HEK293T (cell line): ENCODE measurements around the gene HIVEP3.
A peak's percentile ranks its signal among the peaks of the same experiment; 100 is the strongest.

Source experiments
- CTCF ChIA-PET: fragments of 350-600 bp; formaldehyde crosslinking; extraction: SDS; loops from one replicate; lab custom pipeline; 2021; ENCODE audit warnings: antibody characterized with exemption, inconsistent platforms; lab: Yijun Ruan, JAX
- POLR2A ChIA-PET: fragments of 350-600 bp; formaldehyde crosslinking; extraction: SDS; loops from one replicate; lab custom pipeline; 2020; ENCODE audit warnings: antibody characterized with exemption, inconsistent platforms; lab: Yijun Ruan, JAX
- DNase-seq: peaks from one replicate; pipeline ENCODE4 v3.0.0; 2012; ENCODE audit warnings: mixed read lengths; ENCODE audit errors: extremely low spot score
- ARNT ChIP-seq: fragments of 450-650 bp; IDR thresholded peaks from 2 replicates; pipeline ENCODE4 v1.6.1; 2017; ENCODE audit warnings: mild to moderate bottlenecking
- BHLHE40 ChIP-seq: fragments of 450-650 bp; IDR thresholded peaks from 2 replicates; pipeline ENCODE4 v1.6.1; 2016; ENCODE audit warnings: mild to moderate bottlenecking, moderate library complexity, borderline replicate concordance
- CTBP1 ChIP-seq: fragments of 450-650 bp; IDR thresholded peaks from 2 replicates; pipeline ENCODE4 v1.6.1; 2016; ENCODE audit warnings: borderline replicate concordance
- ELF4 ChIP-seq: fragments of 450-650 bp; IDR thresholded peaks from 2 replicates; pipeline ENCODE4 v1.6.1; 2017; ENCODE audit warnings: antibody characterized with exemption
- FOXA1 ChIP-seq: fragments of 450-650 bp; IDR thresholded peaks from 2 replicates; pipeline ENCODE4 v1.6.1; 2016; ENCODE audit warnings: mild to moderate bottlenecking
- FOXK2 ChIP-seq: fragments of 450-650 bp; IDR thresholded peaks from 2 replicates; pipeline ENCODE4 v1.6.1; 2016; ENCODE audit warnings: mild to moderate bottlenecking
- FOXM1 ChIP-seq: fragments of 450-650 bp; IDR thresholded peaks from 2 replicates; pipeline ENCODE4 v1.6.1; 2017; ENCODE audit warnings: mild to moderate bottlenecking, borderline replicate concordance
- HDGF ChIP-seq: fragments of 450-650 bp; IDR thresholded peaks from 2 replicates; pipeline ENCODE4 v1.6.1; 2017; ENCODE audit warnings: antibody characterized with exemption, borderline replicate concordance
- L3MBTL2 ChIP-seq: fragments of 450-650 bp; conservative IDR thresholded peaks from 2 replicates; pipeline ENCODE4 v1.6.1; 2016; ENCODE audit warnings: mild to moderate bottlenecking
- LEF1 ChIP-seq: fragments of 450-650 bp; IDR thresholded peaks from 2 replicates; pipeline ENCODE4 v1.6.1; 2017; ENCODE audit warnings: mild to moderate bottlenecking, borderline replicate concordance
- NFRKB ChIP-seq: fragments of 450-650 bp; IDR thresholded peaks from 2 replicates; pipeline ENCODE4 v1.6.1; 2016; ENCODE audit warnings: mild to moderate bottlenecking, moderate library complexity
- PKNOX1 ChIP-seq: fragments of 450-650 bp; IDR thresholded peaks from 2 replicates; pipeline ENCODE4 v1.6.1; 2016
- SP1 ChIP-seq: fragments of 450-650 bp; IDR thresholded peaks from 2 replicates; pipeline ENCODE4 v1.6.1; 2017
- SUZ12 ChIP-seq: fragments of 450-650 bp; IDR thresholded peaks from 2 replicates; pipeline ENCODE4 v1.6.1; 2016; ENCODE audit warnings: mild to moderate bottlenecking
- TARDBP ChIP-seq: fragments of 450-650 bp; IDR thresholded peaks from 2 replicates; pipeline ENCODE4 v1.6.1; 2016
- ZNF384 ChIP-seq: fragments of 450-650 bp; IDR thresholded peaks from 2 replicates; pipeline ENCODE4 v1.6.1; 2016

HIVEP3 gene

GRCh38 chr1:41664861-41665640 is 253.7 kb downstream of the HIVEP3 start:
- ChIA-PET CTCF (no interaction called here), POLR2A (no interaction called here)
- DNase-seq, result no peak
- TF ChIP-seq ARNT (no peak), FOXK2 (no peak), HDGF (no peak), FOXA1 (no peak), NFRKB (no peak), ZNF384 (no peak), TARDBP (no peak), ELF4 (no peak), SUZ12 (no peak), FOXM1 (no peak), SP1 (no peak), CTBP1 (no peak), PKNOX1 (no peak)

GRCh38 chr1:41663671-41664400 is 254.9 kb downstream of the HIVEP3 start:
- no peak for TF ChIP-seq FOXA1
- TF ChIP-seq HDGF, result no peak
- no peak for TF ChIP-seq FOXM1
- no peak for TF ChIP-seq SP1
- TF ChIP-seq SUZ12, result no peak
- no peak for TF ChIP-seq LEF1
- TF ChIP-seq ELF4, result no peak
- no peak for TF ChIP-seq CTBP1
- no peak for TF ChIP-seq L3MBTL2
- no peak for TF ChIP-seq TARDBP
- no peak for DNase-seq
- ChIA-PET POLR2A (interaction anchor here (1.3 kb wide), 1 partner anchor 11 kb away, joined by 3 read pairs; no protein-coding TSS in a partner anchor), CTCF (interaction anchor here (0.7 kb wide), 1 partner anchor 45 kb away, joined by 3 read pairs; no protein-coding TSS in a partner anchor)

- CTCF ChIA-PET, result interaction anchor here (0.7 kb wide), 1 partner anchor 46 kb away, joined by 3 read pairs; no protein-coding TSS in a partner anchor
- peak; percentile 48 for DNase-seq
- TF ChIP-seq LEF1 (no peak), SP1 (no peak), HDGF (no peak), SUZ12 (no peak), ELF4 (no peak), TARDBP (no peak), FOXM1 (no peak), PKNOX1 (no peak), BHLHE40 (no peak), ZNF384 (no peak), CTBP1 (no peak), FOXK2 (no peak), NFRKB (no peak)
- POLR2A ChIA-PET, result interaction anchor here (0.6 to 1.3 kb wide), 3 partner anchors 10 to 25 kb away, joined by 3 read pairs; no protein-coding TSS in a partner anchor
Measured at GRCh38 chr1:41662765-41663437, 255.8 kb downstream of the HIVEP3 start.

GRCh38 chr1:41662061-41662764 is 256.5 kb downstream of the HIVEP3 start:
- ChIA-PET POLR2A (interaction anchor here (0.6 to 1.2 kb wide), 2 partner anchors 13 to 25 kb away, joined by 3 read pairs; no protein-coding TSS in a partner anchor), CTCF (no interaction called here)
- no peak for TF ChIP-seq CTBP1
- TF ChIP-seq L3MBTL2, result no peak
- TF ChIP-seq ELF4, result no peak
- no peak for TF ChIP-seq SUZ12
- no peak for TF ChIP-seq PKNOX1
- TF ChIP-seq BHLHE40, result no peak
- TF ChIP-seq HDGF, result no peak
- no peak for TF ChIP-seq LEF1
- no peak for TF ChIP-seq FOXM1
- TF ChIP-seq FOXK2, result no peak
- no peak for TF ChIP-seq SP1
- TF ChIP-seq NFRKB, result no peak
- TF ChIP-seq ZNF384, result no peak
- DNase-seq, result peak; percentile 68

- POLR2A ChIA-PET, result no interaction called here
- TF ChIP-seq CTBP1 (no peak), L3MBTL2 (0 out of 2 replicates have a peak, but pooled peaks have one; percentile 34)
- DNase-seq, result peak; percentile 28
- CTCF ChIA-PET, result interaction anchor here (0.6 to 0.7 kb wide), 2 partner anchors 16 to 88 kb away, joined by 3 read pairs; no protein-coding TSS in a partner anchor
Measured at GRCh38 chr1:41661428-41662060, 257.2 kb downstream of the HIVEP3 start.
